DMS53 (cell line): ENCODE data around the gene ABCC11.
"Not testable (repeated sequence)": the region's sequence is repeated elsewhere in the genome, so short reads cannot be mapped to it uniquely, and the experiment has no call there.

ENCODE experiments used
- DNase-seq: peaks from one replicate; lab custom pipeline; 2025; lab: John Stamatoyannopoulos, UW

Gene ABCC11

GRCh38 chr16:48201515-48202201, 45.7 kb downstream of the ABCC11 start:
- DNase-seq: no peak

- DNase-seq: no peak
Measured at GRCh38 chr16:48197294-48197693, 50.0 kb downstream of the ABCC11 start.

DNA sequence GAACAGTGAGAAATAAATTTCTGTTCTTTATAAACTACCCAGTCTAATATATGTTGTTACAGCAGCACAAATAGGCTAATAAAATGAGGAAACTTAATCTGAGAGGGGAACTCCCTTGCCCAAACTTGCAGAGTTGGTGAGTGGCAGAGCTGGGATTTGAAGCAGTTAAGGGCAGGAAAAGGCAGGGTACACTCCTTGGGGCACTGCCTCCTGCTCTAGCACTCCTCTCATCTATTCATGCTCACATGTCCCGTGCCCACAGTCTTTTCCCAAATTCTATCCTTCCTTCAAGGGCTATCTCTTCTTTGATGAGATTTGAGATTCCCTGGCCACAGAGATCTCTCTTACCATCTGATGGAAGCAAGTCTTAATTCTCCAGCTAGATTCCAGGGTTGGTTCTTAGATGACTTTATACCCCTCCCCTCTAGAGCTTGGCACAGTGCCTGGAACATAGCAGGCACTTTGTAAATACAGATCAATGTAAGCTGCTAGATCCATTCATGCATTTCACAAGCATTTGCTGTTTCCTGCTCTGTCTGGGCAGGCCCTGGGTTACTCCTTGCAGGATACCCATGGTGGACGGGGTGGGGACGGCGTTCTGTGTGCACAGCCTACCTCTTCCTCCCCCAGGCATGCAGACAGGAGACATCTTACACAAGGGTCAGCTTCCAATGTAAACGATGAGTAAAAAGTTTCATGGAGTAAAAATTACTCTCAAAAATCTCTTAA, 52.3 kb downstream of the ABCC11 start:
- DNase-seq: peak; percentile 68

DNA sequence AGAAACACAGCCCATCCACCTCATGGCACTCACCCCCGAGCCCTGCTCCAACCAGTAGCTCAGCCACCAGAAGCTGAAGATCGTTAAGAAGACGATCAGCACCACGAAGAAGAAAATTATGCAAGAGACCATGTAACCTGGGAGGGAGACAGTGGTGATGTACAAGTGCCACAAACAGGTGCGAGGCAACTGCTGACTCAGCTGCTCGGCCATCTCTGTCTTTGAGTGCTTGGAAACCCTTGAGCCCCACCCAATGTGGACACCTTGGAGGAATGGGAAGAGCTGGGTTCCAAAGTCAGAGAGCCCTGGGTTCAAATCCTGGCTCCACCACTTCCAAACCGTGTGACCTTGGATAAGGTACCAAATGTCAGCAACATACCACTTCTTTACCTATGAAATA, 53.5 kb downstream of the ABCC11 start:
- DNase-seq: no peak

GRCh38 chr16:48188449-48189102, 58.8 kb downstream of the ABCC11 start:
- no peak for DNase-seq

- DNase-seq: no peak
Measured at GRCh38 chr16:48187779-48188178, 59.6 kb downstream of the ABCC11 start.

DNA sequence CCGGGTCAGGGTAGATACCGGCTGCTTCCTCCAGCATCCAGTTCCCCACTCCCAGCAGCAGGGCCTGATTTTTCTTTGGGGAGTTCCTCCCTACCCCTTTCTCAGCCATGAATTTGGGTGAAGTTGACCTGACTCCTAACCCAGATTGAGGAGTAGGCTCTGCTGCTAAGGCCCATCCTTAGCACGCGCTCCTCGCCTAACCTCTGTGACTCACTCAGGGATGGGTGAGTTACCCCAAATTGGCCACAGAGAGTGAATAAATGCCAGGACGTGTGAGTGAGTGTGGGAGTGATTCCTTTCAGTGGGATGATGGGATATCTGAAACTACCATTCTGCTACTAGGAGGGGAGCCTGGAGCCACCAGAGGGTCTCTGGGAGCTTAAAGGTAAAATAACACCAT, 62.7 kb downstream of the ABCC11 start:
- no peak for DNase-seq

DNA sequence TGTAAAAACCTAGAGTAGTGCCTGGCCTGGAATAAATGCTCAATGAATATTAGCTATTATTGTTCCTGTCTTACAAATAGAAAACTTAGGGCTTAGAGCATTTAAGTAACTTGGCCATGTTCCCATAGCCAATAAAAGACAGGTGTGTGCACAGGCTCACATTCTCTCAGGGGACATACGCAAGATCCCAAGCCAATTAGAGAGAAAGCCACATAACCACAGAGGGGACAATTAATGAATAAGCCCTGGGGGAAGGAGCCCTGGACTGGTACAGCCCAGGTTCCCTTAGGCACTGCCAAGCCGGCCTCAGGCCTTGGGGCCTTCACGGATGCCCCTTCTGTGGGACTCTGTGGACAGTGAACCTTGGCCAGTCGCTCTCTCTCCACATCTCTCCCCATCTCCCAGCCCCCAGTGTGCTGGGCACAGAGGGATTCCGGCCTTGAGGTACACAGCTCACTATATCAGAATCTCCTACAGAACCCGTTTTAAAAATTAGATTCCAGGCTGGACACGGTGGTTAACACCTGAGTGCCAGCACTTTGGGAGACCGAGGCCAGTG, 64.3 kb downstream of the ABCC11 start:
- no peak for DNase-seq

GRCh38 chr16:48181746-48182520, 65.4 kb downstream of the ABCC11 start:
- DNase-seq: not testable (repeated sequence)

DNA sequence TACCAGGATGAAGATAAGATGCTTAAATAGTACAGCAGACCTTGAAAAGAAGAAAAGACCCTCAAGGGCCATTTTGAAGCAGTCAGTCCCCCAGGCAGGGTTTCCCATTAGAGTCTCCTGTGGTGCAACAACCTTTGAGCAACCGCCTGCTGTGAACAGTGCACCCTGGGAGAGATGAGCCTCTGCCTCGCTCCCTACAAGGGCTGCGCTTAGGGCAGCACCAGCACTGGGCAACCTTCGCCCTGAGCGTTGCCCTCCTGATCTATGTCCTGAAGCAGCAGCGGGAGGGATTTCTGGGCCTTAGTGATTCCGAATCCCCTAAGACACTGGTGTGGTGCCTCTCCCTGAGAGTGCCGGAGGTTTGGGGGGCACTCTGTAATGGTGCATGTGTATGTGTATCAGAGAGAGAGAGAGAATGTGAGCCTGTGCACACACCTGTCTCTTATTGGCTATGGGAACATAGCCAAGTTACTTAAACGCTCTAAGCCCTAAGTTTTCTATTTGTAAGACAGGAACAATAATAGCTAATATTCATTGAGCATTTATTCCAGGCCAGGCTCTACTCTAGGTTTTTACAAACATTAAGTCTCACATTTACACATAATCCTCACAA, 66.4 kb downstream of the ABCC11 start:
- DNase-seq: no peak

DNA sequence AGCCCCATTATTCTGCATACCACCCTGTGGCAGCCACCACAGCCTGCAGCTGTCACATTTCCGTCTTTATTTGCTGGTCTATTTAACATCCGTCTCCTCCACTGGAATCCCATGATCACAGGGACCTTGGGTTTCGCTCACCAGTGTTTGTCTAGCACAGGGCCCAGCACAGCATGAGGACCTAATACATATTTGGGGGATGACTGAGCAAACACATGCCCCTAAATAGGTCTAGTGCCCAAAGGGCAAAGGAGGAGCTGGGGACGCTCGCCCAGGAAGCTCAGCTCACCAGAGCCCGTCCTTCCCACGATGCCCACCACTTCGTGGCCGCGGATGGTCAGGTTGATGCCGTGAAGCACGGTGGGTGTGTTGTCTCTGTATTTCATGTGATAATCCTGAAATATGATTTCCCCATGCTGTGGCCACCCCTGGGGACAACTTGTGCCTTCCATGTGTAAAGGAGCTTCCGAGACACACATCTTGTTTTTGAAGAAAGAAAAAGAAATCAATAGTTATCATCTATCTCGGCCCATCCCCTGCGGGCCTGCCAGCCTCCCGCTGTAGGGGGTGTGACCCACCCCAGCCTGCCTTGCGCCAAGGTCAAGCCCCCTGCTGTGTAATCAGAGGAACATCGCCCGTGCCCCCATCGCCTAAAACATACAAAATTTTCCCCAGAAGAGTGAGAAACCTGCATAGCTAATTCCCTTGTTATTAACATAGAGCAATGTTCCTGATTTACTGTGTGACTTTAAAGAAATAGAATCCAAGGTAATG, 70.5 kb downstream of the ABCC11 start:
- DNase-seq: no peak

DNA sequence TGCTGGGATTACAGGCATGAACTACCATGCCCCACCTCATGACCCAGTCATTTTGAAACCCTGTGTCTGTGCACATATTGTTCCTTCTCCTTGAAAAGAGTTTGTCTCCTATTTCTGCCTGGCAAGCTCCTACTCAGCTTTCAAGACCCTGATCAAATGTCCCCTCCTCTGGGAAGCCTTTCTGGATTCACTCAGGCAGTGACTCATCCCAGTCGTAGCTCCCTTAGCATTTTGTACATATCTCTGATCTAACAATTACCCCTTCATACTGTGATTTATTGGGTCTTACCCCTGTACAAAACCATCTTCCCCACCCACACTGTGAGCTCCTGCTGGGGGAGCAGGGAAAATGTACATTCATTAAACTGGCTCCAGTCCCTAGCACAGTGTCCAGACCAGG, 73.5 kb downstream of the ABCC11 start:
- no peak for DNase-seq

GRCh38 chr16:48172682-48173081, 74.7 kb downstream of the ABCC11 start:
- no peak for DNase-seq

DNA sequence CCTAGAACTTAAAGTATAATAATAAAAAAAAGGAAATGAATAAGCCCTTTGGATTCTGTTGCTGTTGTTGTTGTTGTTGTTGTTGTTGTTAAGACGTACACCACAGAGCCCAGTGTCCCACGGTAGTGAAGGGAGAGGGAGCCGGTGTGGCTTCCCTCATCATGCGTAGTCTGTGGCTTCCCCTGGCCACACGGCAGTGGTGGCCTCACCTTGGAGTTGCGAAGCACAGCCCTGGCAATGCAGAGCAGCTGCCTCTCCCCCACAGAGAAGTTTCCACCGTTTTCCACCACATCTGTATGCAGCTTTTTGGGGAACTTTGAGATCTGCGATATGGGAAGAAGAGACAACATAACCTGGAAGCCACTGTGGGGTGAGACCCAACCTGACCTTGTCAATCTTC, 77.4 kb downstream of the ABCC11 start:
- DNase-seq: no peak

- no peak for DNase-seq
Measured at GRCh38 chr16:48168075-48168474, 79.3 kb downstream of the ABCC11 start.

- DNase-seq: not testable (repeated sequence)
Measured at GRCh38 chr16:48166617-48167016, 80.7 kb downstream of the ABCC11 start.

GRCh38 chr16:48165961-48166578, 81.3 kb downstream of the ABCC11 start:
- no peak for DNase-seq

GRCh38 chr16:48164907-48165715, 82.2 kb downstream of the ABCC11 start:
- DNase-seq: peak; percentile 79

DNA sequence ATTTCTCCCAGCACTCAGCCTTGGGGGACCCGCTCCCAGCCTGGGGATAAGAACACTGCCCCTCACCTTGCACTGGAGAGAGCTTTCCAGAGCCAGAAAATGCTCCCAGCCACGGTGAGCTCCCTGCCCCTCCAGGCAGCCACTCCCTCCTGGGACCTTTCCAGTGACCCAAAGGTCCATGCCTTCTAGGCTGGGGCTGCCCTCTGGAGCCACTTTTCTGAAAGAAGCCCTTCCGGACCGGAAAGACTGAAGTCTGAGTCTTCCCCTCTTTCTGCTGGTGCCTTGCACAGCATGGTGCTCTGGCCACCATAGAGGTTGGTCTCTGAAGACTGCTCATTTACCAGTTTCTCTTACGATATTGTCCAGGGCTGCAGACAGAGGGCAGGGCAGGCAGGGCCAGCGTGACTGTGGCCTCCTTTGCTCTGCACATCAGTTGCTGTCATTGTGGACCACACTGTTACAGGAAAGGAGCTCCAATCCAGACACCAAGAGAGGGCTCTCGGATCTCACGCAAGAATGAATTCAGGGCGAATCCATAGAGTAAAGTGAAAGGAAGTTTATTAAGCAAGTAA, 84.4 kb downstream of the ABCC11 start:
- no peak for DNase-seq
